BLaER1 treated with 17β-estradiol and CSF1 and Interleukin-3, amounts not matched to agents 10 nM and 100 nM (cell line): ENCODE results near the gene FSCN2.

ENCODE experiments used
- H3K27ac ChIP-seq, 11 experiments: shearing (Covaris generic); formaldehyde crosslinking; 2 replicates each; pipeline ENCODE4 v1.8.1; 2022
- H3K27me3 ChIP-seq, 11 experiments: shearing (Covaris generic); formaldehyde crosslinking; 2 replicates each; pipeline ENCODE4 v1.8.1; 2022
- H3K36me3 ChIP-seq, 11 experiments: shearing (Covaris generic); formaldehyde crosslinking; 2 replicates each; pipeline ENCODE4 v1.8.1; 2022
- H3K4me1 ChIP-seq, 10 experiments: shearing (Covaris generic); formaldehyde crosslinking; 2 replicates each; pipeline ENCODE4 v1.8.1; 2022
- H3K4me2 ChIP-seq, 11 experiments: shearing (Covaris generic); formaldehyde crosslinking; 2 replicates each; pipeline ENCODE4 v1.8.1; 2022
- H3K4me3 ChIP-seq, 10 experiments: shearing (Covaris generic); formaldehyde crosslinking; 2 replicates each; pipeline ENCODE4 v1.8.1; 2022
- H3K9ac ChIP-seq, 11 experiments: shearing (Covaris generic); formaldehyde crosslinking; 2 replicates each; pipeline ENCODE4 v1.8.1; 2022
- H3K9me3 ChIP-seq, 11 experiments: shearing (Covaris generic); formaldehyde crosslinking; replicated peaks in 1 of 11; 2 replicates each; pipeline ENCODE4 v1.8.1; 2022
- H4K20me1 ChIP-seq, 11 experiments: shearing (Covaris generic); formaldehyde crosslinking; 2 replicates each; pipeline ENCODE4 v1.8.1; 2022
- Cebpa-rat ChIP-seq, 11 experiments: shearing (Covaris generic); IDR thresholded peaks; 2 replicates each; pipeline ENCODE4 v1.8.1; 2022

FSCN2 gene

DNA sequence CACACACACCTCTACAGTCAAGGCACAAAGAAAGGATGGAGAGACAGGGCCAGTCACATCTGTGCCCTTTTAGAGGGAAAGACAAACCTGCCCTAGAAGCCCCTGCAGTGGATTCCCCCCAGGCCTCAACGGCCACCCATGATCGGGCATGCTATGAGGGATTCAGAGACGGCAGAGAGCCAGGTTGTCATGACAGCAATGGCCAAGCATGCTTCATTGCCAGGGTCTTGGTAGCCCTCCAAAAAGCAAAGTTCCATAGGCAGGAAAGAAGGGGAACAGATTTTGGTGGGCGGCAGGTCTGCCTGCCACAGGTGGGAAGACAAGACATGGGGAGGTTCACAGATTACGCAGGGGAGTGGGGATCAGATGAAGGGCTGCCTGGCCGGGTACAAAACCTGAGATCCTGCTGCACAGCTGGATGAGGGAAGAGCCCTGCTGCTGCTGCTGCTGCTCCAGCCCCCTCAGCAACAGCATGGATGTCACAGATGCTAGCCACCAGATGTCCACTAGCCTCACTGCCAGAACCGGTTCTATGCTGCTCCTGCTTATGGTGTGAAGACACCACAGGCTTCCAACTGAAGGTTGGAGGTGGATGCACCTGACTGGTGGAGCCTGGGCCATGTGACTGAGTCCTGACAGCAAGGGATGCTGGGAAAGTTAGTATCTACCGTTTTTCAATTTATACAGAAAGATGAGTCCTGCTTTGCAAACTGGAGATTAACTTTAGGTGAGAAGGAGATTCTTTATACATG is 33.4 kb upstream of the FSCN2 start:
- Histone ChIP-seq H3K4me3 (no peak overlapping the region), H3K4me1 (peaks cover 24 to 46% (median 35%) of the 10 kb centered on the region in 10 experiments), H3K4me2 (peak overlapping the region in 5 of 11 experiments; percentile 2 to 41 (median 20); a peak in 7 of 22 replicates), H3K27me3 (peaks cover 0 to 32% (median 6%) of the 10 kb centered on the region in 11 experiments; a peak in 13 of 22 replicates), H3K36me3 (no peaks in the 10 kb centered on the region), H3K27ac (no peak overlapping the region), H4K20me1 (peaks cover 0 to 7% (median 0%) of the 10 kb centered on the region in 11 experiments; a peak in 2 of 22 replicates), H3K9me3 (no peaks in the 10 kb centered on the region), H3K9ac (0 out of 22 replicates have a peak overlapping the region, but pooled peaks of 1 of the 11 experiments have one; percentile 11)
- no peak for TF ChIP-seq Cebpa-rat (IDR thresholded peaks at IDR 0.05)

DNA sequence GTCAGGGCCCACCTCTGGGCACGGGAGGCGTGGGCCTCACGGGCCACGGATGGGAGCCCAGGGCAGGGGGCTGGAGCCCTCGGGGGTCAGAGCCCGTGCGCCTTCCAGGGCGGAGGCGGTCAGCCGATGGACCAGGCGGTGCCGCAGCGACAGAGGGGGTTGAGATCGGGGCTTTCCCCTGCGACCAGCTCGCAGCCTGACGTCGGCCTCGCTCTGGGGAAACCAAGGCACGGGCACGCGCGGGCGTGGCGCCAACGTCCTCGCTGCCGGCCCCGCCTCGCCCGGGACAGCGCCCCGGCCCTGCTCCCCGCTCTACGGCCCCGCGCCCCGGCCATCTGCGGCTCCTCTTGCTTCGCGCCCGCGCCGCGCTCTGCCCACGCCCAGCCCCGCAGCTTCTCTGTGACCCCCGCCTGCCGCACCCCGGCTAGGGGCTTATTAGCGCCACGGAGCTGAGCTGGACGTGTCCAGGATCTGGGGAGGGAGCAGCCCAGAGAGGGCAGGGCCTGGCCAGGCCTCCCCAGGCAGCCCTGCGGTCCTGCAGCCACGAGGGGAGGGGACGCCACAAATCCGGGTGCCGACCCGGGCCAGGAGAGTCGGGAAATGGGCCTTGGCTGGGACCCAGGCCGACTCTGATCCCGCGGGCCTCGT is 29.1 kb upstream of the FSCN2 start:
- no peaks in the 10 kb centered on the region for H3K9me3 ChIP-seq
- peaks cover 0 to 14% (median 0%) of the 10 kb centered on the region in 10 experiments; a peak in 6 of 20 replicates for H3K4me1 ChIP-seq
- H3K4me2 ChIP-seq: no peak overlapping the region
- H3K36me3 ChIP-seq: no peaks in the 10 kb centered on the region
- no peak overlapping the region for H3K4me3 ChIP-seq
- peaks cover 0 to 12% (median 3%) of the 10 kb centered on the region in 11 experiments; a peak in 10 of 22 replicates for H3K27me3 ChIP-seq
- peaks cover 0 to 14% (median 0%) of the 10 kb centered on the region in 11 experiments; a peak in 3 of 22 replicates for H4K20me1 ChIP-seq
- H3K27ac ChIP-seq: no peak overlapping the region
- TF ChIP-seq Cebpa-rat (IDR thresholded peaks at IDR 0.05): no peak
- no peak overlapping the region for H3K9ac ChIP-seq

DNA sequence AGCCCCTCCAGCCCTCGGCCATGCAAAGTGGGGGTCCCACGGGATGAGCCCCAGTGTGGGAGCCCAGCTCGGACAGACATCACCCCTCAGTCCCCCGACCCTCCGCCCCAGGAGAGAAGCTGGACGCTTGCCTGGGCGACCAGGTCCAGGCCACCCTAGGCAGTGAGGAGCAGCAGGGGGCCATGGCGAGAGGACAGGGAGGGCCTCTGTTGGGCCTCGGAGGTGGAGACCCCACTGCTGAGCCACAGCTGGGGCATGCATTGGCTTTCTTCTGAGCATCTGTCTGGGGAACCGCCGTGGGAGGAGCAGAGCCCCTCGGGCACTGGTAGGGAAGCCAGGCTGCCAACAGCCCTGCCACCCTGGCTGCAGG is 28.6 kb upstream of the FSCN2 start:
- Histone ChIP-seq H3K4me2 (no peak overlapping the region), H3K4me1 (peaks cover 0 to 11% (median 0%) of the 10 kb centered on the region in 10 experiments; a peak in 6 of 20 replicates), H3K9ac (no peak overlapping the region), H3K27ac (no peak overlapping the region), H3K36me3 (no peaks in the 10 kb centered on the region), H3K9me3 (no peaks in the 10 kb centered on the region), H3K4me3 (no peak overlapping the region), H3K27me3 (peaks cover 0 to 12% (median 3%) of the 10 kb centered on the region in 11 experiments; a peak in 10 of 22 replicates), H4K20me1 (peaks cover 0 to 14% (median 0%) of the 10 kb centered on the region in 11 experiments; a peak in 3 of 22 replicates)
- no peak for TF ChIP-seq Cebpa-rat (IDR thresholded peaks at IDR 0.05)

DNA sequence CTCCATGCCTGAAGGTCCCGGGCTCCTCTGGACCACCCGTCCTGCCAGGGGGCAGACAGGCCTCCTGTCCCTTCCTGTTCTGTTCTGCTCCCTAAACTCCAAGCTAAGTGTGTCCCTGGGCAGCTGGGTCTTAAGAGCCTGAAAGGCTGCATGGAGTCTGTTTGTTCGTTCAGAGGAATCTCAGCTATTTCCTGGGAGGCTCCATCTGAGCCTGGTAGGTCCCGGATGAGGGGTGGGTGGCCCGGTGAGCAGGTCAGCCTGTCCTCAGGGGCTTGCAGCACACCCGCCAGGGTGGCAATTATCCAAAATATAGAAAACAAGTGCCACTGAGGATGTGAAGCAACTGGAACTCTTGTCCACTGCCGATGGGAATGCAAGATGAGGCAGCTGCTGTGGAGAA is 28.1 kb upstream of the FSCN2 start:
- no peak overlapping the region for H3K4me2 ChIP-seq
- H3K9ac ChIP-seq: no peak overlapping the region
- H3K9me3 ChIP-seq: no peaks in the 10 kb centered on the region
- peaks cover 0 to 7% (median 0%) of the 10 kb centered on the region in 10 experiments; a peak in 6 of 20 replicates for H3K4me1 ChIP-seq
- H3K4me3 ChIP-seq: no peak overlapping the region
- H3K36me3 ChIP-seq: no peaks in the 10 kb centered on the region
- H3K27me3 ChIP-seq: peaks cover 0 to 12% (median 3%) of the 10 kb centered on the region in 11 experiments; a peak in 10 of 22 replicates
- H3K27ac ChIP-seq: no peak overlapping the region
- peaks cover 0 to 18% (median 0%) of the 10 kb centered on the region in 11 experiments; a peak in 3 of 22 replicates for H4K20me1 ChIP-seq
- no peak for TF ChIP-seq Cebpa-rat (IDR thresholded peaks at IDR 0.05)

DNA sequence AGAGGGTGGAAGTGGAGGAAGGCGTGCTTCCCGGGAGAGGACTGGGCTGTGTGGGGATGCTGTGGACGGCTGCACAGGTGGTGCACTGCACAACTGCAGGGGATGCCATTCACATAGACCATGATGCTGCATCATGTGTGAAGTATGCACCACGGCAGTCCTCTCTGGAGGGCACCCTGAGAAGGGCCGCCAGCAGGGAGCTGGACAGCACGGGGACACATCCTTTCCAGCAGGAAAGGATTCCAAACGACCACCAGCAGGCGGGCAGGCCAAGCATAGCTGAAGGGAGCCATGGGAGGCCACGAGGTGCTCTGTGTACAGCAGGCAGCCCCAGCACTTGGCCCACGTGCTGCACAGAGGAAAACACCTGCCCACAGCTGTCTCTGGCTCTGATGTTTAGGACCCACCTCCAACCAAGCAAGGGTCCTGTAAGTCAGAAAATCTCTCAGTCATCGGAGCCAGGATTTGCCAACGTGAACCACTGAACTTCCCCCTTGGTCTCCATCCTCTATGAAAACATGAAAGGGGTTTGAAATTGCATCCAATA is 25.6 kb upstream of the FSCN2 start:
- no peaks in the 10 kb centered on the region for H3K9me3 ChIP-seq
- H3K4me1 ChIP-seq: peaks cover 0 to 6% (median 0%) of the 10 kb centered on the region in 10 experiments; a peak in 2 of 20 replicates
- TF ChIP-seq Cebpa-rat (IDR thresholded peaks at IDR 0.05): no peak
- no peak overlapping the region for H3K4me2 ChIP-seq
- H3K27ac ChIP-seq: no peak overlapping the region
- peaks cover 0 to 12% (median 3%) of the 10 kb centered on the region in 11 experiments; a peak in 9 of 22 replicates for H3K27me3 ChIP-seq
- no peak overlapping the region for H3K9ac ChIP-seq
- H3K4me3 ChIP-seq: no peak overlapping the region
- H3K36me3 ChIP-seq: no peaks in the 10 kb centered on the region
- peaks cover 4 to 41% (median 14%) of the 10 kb centered on the region in 11 experiments; a peak in 18 of 22 replicates for H4K20me1 ChIP-seq

DNA sequence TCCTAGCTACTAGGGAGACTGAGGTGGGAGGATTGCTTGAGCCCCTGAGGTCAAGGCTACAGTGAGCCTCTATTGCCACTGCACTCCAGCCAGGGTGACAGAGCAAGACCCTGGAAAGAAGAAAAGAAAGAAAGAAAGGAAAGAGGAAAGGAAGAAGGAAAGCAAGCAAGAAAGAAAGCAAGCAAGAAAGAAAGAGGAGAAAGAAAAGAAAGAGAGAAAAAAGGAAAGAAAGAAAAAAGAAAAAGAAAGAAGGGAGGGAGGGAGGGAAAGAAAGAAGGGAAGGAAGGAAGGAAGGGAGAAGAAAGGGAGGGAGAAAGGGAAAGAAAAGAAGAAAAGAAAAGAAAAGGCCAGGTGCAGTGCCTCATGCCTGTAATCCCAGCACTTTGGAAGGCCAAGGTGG is 24.6 kb upstream of the FSCN2 start:
- no peak overlapping the region for H3K9ac ChIP-seq
- no peak overlapping the region for H3K27ac ChIP-seq
- no peak for TF ChIP-seq Cebpa-rat (IDR thresholded peaks at IDR 0.05)
- no peaks in the 10 kb centered on the region for H3K9me3 ChIP-seq
- H3K36me3 ChIP-seq: peaks cover 0 to 4% (median 3%) of the 10 kb centered on the region in 11 experiments; a peak in 20 of 22 replicates
- no peak overlapping the region for H3K4me3 ChIP-seq
- peaks cover 15 to 52% (median 24%) of the 10 kb centered on the region in 11 experiments for H4K20me1 ChIP-seq
- peak overlapping the region in 1 of 11 experiments; percentile 21; a peak in 1 of 22 replicates for H3K4me2 ChIP-seq
- peaks cover 0 to 11% (median 3%) of the 10 kb centered on the region in 11 experiments; a peak in 9 of 22 replicates for H3K27me3 ChIP-seq
- peaks cover 1 to 15% (median 6%) of the 10 kb centered on the region in 10 experiments; a peak in 18 of 20 replicates for H3K4me1 ChIP-seq

DNA sequence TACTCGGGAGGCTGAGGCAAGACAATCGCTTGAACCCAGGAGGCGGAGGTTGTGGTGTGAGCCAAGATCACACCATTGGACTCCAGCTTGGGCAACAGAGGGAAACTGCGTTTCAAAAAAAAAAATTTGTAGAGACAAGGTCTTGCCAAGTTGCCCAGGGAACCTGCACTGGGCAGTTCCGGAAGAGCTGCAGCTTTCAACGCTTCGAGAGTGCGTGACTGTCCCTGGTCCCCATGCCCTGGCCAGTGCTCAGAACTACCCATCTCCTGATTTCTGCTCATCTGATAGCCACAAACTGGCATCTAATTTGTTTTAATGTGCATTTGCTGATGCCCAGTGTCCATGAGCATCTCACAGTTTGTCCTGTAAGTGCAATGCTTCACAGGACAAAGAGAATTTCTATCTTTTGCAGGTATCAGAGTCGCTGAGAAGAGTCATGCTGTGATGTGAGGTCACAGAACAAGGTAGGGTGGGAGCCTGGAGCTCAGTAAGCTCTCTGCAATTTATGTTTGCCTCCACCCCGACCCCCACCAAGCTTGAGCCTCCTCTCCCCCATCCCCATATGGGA is 19.5 kb upstream of the FSCN2 start:
- H4K20me1 ChIP-seq: peaks cover 52 to 77% (median 63%) of the 10 kb centered on the region in 11 experiments
- no peak for TF ChIP-seq Cebpa-rat (IDR thresholded peaks at IDR 0.05)
- H3K4me3 ChIP-seq: peak overlapping the region; percentile 83 to 100 (median 98)
- peak overlapping the region in 10 of 11 experiments; percentile 85 to 100 (median 98); a peak in 20 of 22 replicates for H3K9ac ChIP-seq
- H3K27ac ChIP-seq: peak overlapping the region in 5 of 11 experiments; percentile 7 to 100 (median 92); a peak in 3 of 22 replicates
- H3K27me3 ChIP-seq: no peaks in the 10 kb centered on the region
- H3K36me3 ChIP-seq: peaks cover 36 to 41% (median 39%) of the 10 kb centered on the region in 11 experiments
- peak overlapping the region; percentile 86 to 100 (median 97) for H3K4me2 ChIP-seq
- H3K4me1 ChIP-seq: peaks cover 12 to 27% (median 19%) of the 10 kb centered on the region in 10 experiments
- H3K9me3 ChIP-seq: peaks cover 0 to 25% (median 6%) of the 10 kb centered on the region in 11 experiments; a peak in 12 of 22 replicates
